NT2/D1 (cell line): Measurements from ENCODE around the gene TIPARP.

Experiments
- DNase-seq: peaks from one replicate; pipeline ENCODE4 v3.0.0-alpha.2; 2011; ENCODE audit warnings: low read depth, low spot score
- H3K27me3 ChIP-seq: 2 replicates; pipeline ENCODE4 v1.6.0; 2011; ENCODE audit warnings: mild to moderate bottlenecking; ENCODE audit not compliant: insufficient read length, insufficient read depth
- H3K36me3 ChIP-seq: 2 replicates; pipeline ENCODE4 v1.6.1; 2011; ENCODE audit warnings: mild to moderate bottlenecking, low read length, mixed read lengths; ENCODE audit not compliant: insufficient read depth, insufficient read length
- H3K4me1 ChIP-seq: 2 replicates; pipeline ENCODE4 v1.5.1; 2011; ENCODE audit not compliant: insufficient read depth, insufficient read length
- H3K4me3 ChIP-seq: 2 replicates; pipeline ENCODE4 v1.5.1; 2011; ENCODE audit warnings: low read depth; ENCODE audit not compliant: insufficient read length
- H3K9ac ChIP-seq: 2 replicates; pipeline ENCODE4 v1.6.0; 2011; ENCODE audit warnings: low read depth; ENCODE audit not compliant: insufficient read length
- H3K9me3 ChIP-seq: 2 replicates; pipeline ENCODE4 v1.5.1; 2011; ENCODE audit warnings: mild to moderate bottlenecking, low read length; ENCODE audit not compliant: insufficient read depth
- SUZ12 ChIP-seq: IDR thresholded peaks from 2 replicates; pipeline ENCODE4 v1.6.1; 2011; ENCODE audit not compliant: insufficient read length, insufficient read depth; ENCODE audit errors: extremely low read depth
- YY1 ChIP-seq: IDR thresholded peaks from 2 replicates; pipeline ENCODE4 v1.6.1; 2011; ENCODE audit not compliant: insufficient read length, insufficient read depth
- ZNF274 ChIP-seq: IDR thresholded peaks from 2 replicates; pipeline ENCODE4 v1.6.1; 2011; ENCODE audit warnings: mild to moderate bottlenecking, low read depth, low read length

TIPARP gene

GRCh38 chr3:156678197-156678596, 3.8 kb downstream of the TIPARP start:
- H3K9ac ChIP-seq: no peak overlapping the region
- TF ChIP-seq YY1 (no peak), ZNF274 (no peak), SUZ12 (no peak)
- no peaks in the 10 kb centered on the region for H3K9me3 ChIP-seq
- no peaks in the 10 kb centered on the region for H3K4me1 ChIP-seq
- DNase-seq: no peak
- peaks cover 54% of the 10 kb centered on the region for H3K36me3 ChIP-seq
- H3K27me3 ChIP-seq: no peaks in the 10 kb centered on the region
- no peak overlapping the region for H3K4me3 ChIP-seq

- DNase-seq: no peak
- Histone ChIP-seq H3K4me3 (no peak overlapping the region), H3K9me3 (no peaks in the 10 kb centered on the region), H3K36me3 (peaks cover 57% of the 10 kb centered on the region), H3K4me1 (no peaks in the 10 kb centered on the region), H3K27me3 (no peaks in the 10 kb centered on the region), H3K9ac (no peak overlapping the region)
- TF ChIP-seq SUZ12 (no peak), ZNF274 (no peak), YY1 (no peak)
These were observed 6.0 kb downstream of the TIPARP start for GRCh38 chr3:156680243-156680914.

GRCh38 chr3:156681002-156681401, 6.6 kb downstream of the TIPARP start:
- no peak for TF ChIP-seq ZNF274
- H3K4me3 ChIP-seq: no peak overlapping the region
- no peaks in the 10 kb centered on the region for H3K9me3 ChIP-seq
- no peaks in the 10 kb centered on the region for H3K27me3 ChIP-seq
- no peaks in the 10 kb centered on the region for H3K4me1 ChIP-seq
- no peak overlapping the region for H3K9ac ChIP-seq
- peak; percentile 43 for DNase-seq
- H3K36me3 ChIP-seq: peaks cover 57% of the 10 kb centered on the region

- DNase-seq: no peak
- Histone ChIP-seq H3K4me1 (no peaks in the 10 kb centered on the region), H3K27me3 (no peaks in the 10 kb centered on the region), H3K4me3 (no peak overlapping the region), H3K36me3 (peaks cover 53% of the 10 kb centered on the region), H3K9ac (no peak overlapping the region), H3K9me3 (no peaks in the 10 kb centered on the region)
- TF ChIP-seq ZNF274 (no peak), YY1 (no peak), SUZ12 (no peak)
These were observed 8.1 kb downstream of the TIPARP start for GRCh38 chr3:156682501-156682900.

- Histone ChIP-seq H3K4me3 (no peak overlapping the region), H3K27me3 (no peaks in the 10 kb centered on the region)
These were observed 8.6 kb downstream of the TIPARP start for GRCh38 chr3:156682963-156683362.

GRCh38 chr3:156685198-156685597, 10.8 kb downstream of the TIPARP start:
- Histone ChIP-seq H3K27me3 (no peaks in the 10 kb centered on the region), H3K9me3 (no peaks in the 10 kb centered on the region), H3K9ac (no peak overlapping the region), H3K4me1 (no peaks in the 10 kb centered on the region), H3K4me3 (no peak overlapping the region), H3K36me3 (peaks cover 37% of the 10 kb centered on the region)
- TF ChIP-seq ZNF274 (no peak), SUZ12 (no peak), YY1 (no peak)
- DNase-seq: no peak

More at GRCh38 chr3:156682963-156683362, 8.6 kb downstream of the TIPARP start:
- H3K4me1 ChIP-seq: no peaks in the 10 kb centered on the region
- peaks cover 49% of the 10 kb centered on the region for H3K36me3 ChIP-seq
- H3K9me3 ChIP-seq: no peaks in the 10 kb centered on the region
- TF ChIP-seq YY1: no peak
- no peak for TF ChIP-seq ZNF274
- no peak for TF ChIP-seq SUZ12
- no peak for DNase-seq
- H3K9ac ChIP-seq: no peak overlapping the region

- TF ChIP-seq SUZ12 (no peak), YY1 (no peak), ZNF274 (no peak)
- no peaks in the 10 kb centered on the region for H3K9me3 ChIP-seq
- no peak overlapping the region for H3K4me3 ChIP-seq
- peaks cover 31% of the 10 kb centered on the region for H3K36me3 ChIP-seq
- no peak for DNase-seq
- no peaks in the 10 kb centered on the region for H3K4me1 ChIP-seq
- no peak overlapping the region for H3K9ac ChIP-seq
- H3K27me3 ChIP-seq: no peaks in the 10 kb centered on the region
These were observed 11.4 kb downstream of the TIPARP start for GRCh38 chr3:156685752-156686151.

GRCh38 chr3:156687023-156687422, 12.6 kb downstream of the TIPARP start:
- H3K36me3 ChIP-seq: peaks cover 18% of the 10 kb centered on the region
- H3K4me1 ChIP-seq: no peaks in the 10 kb centered on the region
- H3K9ac ChIP-seq: no peak overlapping the region
- no peak for TF ChIP-seq ZNF274
- no peak for TF ChIP-seq YY1
- no peak for TF ChIP-seq SUZ12
- H3K27me3 ChIP-seq: no peaks in the 10 kb centered on the region
- no peaks in the 10 kb centered on the region for H3K9me3 ChIP-seq
- no peak overlapping the region for H3K4me3 ChIP-seq
- no peak for DNase-seq
